ENCODE data around the gene SLC43A2.

The SLC43A2 gene

GRCh38 chr17:1648963-1649843 lies 20.6 kb upstream of the SLC43A2 start:
- peak overlapping the region; percentile 86 for H3K27ac ChIP-seq (ENCODE audit: extremely low read depth, low read depth, low read length)
- CTCF ChIA-PET = interaction anchor here (0.6 to 6.1 kb wide), 29 partner anchors 10 to 391 kb away, joined by 3 to 69 read pairs (median 4); no protein-coding TSS in a partner anchor
- 0 out of 2 replicates have a peak, but pooled peaks have one; percentile 35 for TF ChIP-seq ZNF610 (tag by site-specific recombination; IDR thresholded peaks at IDR 0.05; ENCODE audit: borderline replicate concordance)
- TF ChIP-seq, protein P1, sequence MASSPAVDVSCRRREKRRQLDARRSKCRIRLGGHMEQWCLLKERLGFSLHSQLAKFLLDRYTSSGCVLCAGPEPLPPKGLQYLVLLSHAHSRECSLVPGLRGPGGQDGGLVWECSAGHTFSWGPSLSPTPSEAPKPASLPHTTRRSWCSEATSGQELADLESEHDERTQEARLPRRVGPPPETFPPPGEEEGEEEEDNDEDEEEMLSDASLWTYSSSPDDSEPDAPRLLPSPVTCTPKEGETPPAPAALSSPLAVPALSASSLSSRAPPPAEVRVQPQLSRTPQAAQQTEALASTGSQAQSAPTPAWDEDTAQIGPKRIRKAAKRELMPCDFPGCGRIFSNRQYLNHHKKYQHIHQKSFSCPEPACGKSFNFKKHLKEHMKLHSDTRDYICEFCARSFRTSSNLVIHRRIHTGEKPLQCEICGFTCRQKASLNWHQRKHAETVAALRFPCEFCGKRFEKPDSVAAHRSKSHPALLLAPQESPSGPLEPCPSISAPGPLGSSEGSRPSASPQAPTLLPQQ (tag by site-specific recombination; IDR thresholded peaks at IDR 0.05) = peak; percentile 94
- peak; percentile 51 for TF ChIP-seq OSR2 (tag by site-specific recombination; IDR thresholded peaks at IDR 0.05)
- peak; percentile 98 for TF ChIP-seq ZNF600 (tag by site-specific recombination; IDR thresholded peaks at IDR 0.05)
- TF ChIP-seq, protein P2, sequence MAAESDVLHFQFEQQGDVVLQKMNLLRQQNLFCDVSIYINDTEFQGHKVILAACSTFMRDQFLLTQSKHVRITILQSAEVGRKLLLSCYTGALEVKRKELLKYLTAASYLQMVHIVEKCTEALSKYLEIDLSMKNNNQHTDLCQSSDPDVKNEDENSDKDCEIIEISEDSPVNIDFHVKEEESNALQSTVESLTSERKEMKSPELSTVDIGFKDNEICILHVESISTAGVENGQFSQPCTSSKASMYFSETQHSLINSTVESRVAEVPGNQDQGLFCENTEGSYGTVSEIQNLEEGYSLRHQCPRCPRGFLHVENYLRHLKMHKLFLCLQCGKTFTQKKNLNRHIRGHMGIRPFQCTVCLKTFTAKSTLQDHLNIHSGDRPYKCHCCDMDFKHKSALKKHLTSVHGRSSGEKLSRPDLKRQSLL (tag by site-specific recombination; IDR thresholded peaks at IDR 0.05) = peak; percentile 96
- TF ChIP-seq YY1 (tag by site-specific recombination; IDR thresholded peaks at IDR 0.05) = 0 out of 2 replicates have a peak, but pooled peaks have one; percentile 40
- TF ChIP-seq ZNF513 (tag by site-specific recombination; IDR thresholded peaks at IDR 0.05) = 0 out of 2 replicates have a peak, but pooled peaks have one; percentile 10
- TF ChIP-seq ZNF785 (tag by site-specific recombination; IDR thresholded peaks at IDR 0.05) = 0 out of 2 replicates have a peak, but pooled peaks have one; percentile 55
- TF ChIP-seq EGR2 (tag by site-specific recombination; IDR thresholded peaks at IDR 0.05; ENCODE audit: low read depth) = no peak
- no peak for TF ChIP-seq ZNF18 (tag by site-specific recombination; IDR thresholded peaks at IDR 0.05)
- TF ChIP-seq ZNF621 (tag by site-specific recombination; IDR thresholded peaks at IDR 0.05) = no peak
- TF ChIP-seq, protein P3, sequence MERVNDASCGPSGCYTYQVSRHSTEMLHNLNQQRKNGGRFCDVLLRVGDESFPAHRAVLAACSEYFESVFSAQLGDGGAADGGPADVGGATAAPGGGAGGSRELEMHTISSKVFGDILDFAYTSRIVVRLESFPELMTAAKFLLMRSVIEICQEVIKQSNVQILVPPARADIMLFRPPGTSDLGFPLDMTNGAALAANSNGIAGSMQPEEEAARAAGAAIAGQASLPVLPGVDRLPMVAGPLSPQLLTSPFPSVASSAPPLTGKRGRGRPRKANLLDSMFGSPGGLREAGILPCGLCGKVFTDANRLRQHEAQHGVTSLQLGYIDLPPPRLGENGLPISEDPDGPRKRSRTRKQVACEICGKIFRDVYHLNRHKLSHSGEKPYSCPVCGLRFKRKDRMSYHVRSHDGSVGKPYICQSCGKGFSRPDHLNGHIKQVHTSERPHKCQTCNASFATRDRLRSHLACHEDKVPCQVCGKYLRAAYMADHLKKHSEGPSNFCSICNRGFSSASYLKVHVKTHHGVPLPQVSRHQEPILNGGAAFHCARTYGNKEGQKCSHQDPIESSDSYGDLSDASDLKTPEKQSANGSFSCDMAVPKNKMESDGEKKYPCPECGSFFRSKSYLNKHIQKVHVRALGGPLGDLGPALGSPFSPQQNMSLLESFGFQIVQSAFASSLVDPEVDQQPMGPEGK (tag by site-specific recombination; IDR thresholded peaks at IDR 0.05) = peak; percentile 92
- 0 out of 2 replicates have a peak, but pooled peaks have one; percentile 56 for TF ChIP-seq ZBTB1 (tag by site-specific recombination; IDR thresholded peaks at IDR 0.05)
- peak; percentile 49; the same call in 1 of the 2 replicates for TF ChIP-seq KLF10 (tag by site-specific recombination; IDR thresholded peaks at IDR 0.05)
- no peak for TF ChIP-seq ZNF292 (tag by site-specific recombination; IDR thresholded peaks at IDR 0.05; ENCODE audit: borderline replicate concordance, low read depth)
- TF ChIP-seq ZNF629 (tag by site-specific recombination; IDR thresholded peaks at IDR 0.05) = peak; percentile 45; the same call in 1 of the 2 replicates
- peak; percentile 2; the same call in 1 of the 2 replicates for TF ChIP-seq ZBTB17 (tag by site-specific recombination; IDR thresholded peaks at IDR 0.05)
- TF ChIP-seq, protein P4, sequence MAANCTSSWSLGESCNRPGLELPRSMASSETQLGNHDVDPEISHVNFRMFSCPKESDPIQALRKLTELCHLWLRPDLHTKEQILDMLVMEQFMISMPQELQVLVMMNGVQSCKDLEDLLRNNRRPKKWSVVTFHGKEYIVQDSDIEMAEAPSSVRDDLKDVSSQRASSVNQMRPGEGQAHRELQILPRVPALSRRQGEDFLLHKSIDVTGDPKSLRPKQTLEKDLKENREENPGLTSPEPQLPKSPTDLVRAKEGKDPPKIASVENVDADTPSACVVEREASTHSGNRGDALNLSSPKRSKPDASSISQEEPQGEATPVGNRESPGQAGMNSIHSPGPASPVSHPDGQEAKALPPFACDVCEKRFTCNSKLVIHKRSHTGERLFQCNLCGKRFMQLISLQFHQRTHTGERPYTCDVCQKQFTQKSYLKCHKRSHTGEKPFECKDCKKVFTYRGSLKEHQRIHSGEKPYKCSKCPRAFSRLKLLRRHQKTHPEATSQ (tag by site-specific recombination; IDR thresholded peaks at IDR 0.05) = 0 out of 2 replicates have a peak, but pooled peaks have one; percentile 32
- TF ChIP-seq, protein P5, sequence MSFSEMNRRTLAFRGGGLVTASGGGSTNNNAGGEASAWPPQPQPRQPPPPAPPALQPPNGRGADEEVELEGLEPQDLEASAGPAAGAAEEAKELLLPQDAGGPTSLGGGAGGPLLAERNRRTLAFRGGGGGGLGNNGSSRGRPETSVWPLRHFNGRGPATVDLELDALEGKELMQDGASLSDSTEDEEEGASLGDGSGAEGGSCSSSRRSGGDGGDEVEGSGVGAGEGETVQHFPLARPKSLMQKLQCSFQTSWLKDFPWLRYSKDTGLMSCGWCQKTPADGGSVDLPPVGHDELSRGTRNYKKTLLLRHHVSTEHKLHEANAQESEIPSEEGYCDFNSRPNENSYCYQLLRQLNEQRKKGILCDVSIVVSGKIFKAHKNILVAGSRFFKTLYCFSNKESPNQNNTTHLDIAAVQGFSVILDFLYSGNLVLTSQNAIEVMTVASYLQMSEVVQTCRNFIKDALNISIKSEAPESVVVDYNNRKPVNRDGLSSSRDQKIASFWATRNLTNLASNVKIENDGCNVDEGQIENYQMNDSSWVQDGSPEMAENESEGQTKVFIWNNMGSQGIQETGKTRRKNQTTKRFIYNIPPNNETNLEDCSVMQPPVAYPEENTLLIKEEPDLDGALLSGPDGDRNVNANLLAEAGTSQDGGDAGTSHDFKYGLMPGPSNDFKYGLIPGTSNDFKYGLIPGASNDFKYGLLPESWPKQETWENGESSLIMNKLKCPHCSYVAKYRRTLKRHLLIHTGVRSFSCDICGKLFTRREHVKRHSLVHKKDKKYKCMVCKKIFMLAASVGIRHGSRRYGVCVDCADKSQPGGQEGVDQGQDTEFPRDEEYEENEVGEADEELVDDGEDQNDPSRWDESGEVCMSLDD (tag by site-specific recombination; IDR thresholded peaks at IDR 0.05) = no peak; the same call in 1 of the 2 replicates
- TF ChIP-seq ZNF239 (tag by site-specific recombination; IDR thresholded peaks at IDR 0.05) = no peak
- TF ChIP-seq ZNF654 (tag by site-specific recombination; IDR thresholded peaks at IDR 0.05; ENCODE audit: low read depth) = no peak
- 0 out of 2 replicates have a peak, but pooled peaks have one; percentile 32 for TF ChIP-seq ZNF2 (tag by site-specific recombination; IDR thresholded peaks at IDR 0.05)
- no peak for TF ChIP-seq ZNF558 (tag by site-specific recombination; IDR thresholded peaks at IDR 0.05)
- TF ChIP-seq ZNF561 (tag by site-specific recombination; IDR thresholded peaks at IDR 0.05; ENCODE audit: borderline replicate concordance) = peak; percentile 88

More at GRCh38 chr17:1648963-1649843, 20.6 kb upstream of the SLC43A2 start:
- Histone ChIP-seq H3K4me1 (ENCODE audit: control insufficient read depth, insufficient read depth, low read length) (peaks cover 8% of the 10 kb centered on the region), H3K4me3 (ENCODE audit: low read depth, low read length) (peak overlapping the region; percentile 61), H3K9me3 (ENCODE audit: control insufficient read depth, insufficient read depth, low read depth, low read length) (no peaks in the 10 kb centered on the region), H3K36me3 (ENCODE audit: control insufficient read depth in 2 of 2, insufficient read depth in 1 of 2, low read length in 2 of 2) (peaks cover 25 to 43% of the 10 kb centered on the region in 2 experiments)
- POLR2A ChIA-PET = interaction anchor here (0.6 to 6.0 kb wide), 20 partner anchors 9 to 382 kb away, joined by 3 to 38 read pairs (median 4); partner anchors contain the start of genes PRPF8, RTN4RL1 and SLC43A2
